ENCODE data around the gene POT1.
"Not testable (repeated sequence)": the region's sequence is repeated elsewhere in the genome, so short reads cannot be mapped to it uniquely, and the experiment has no call there.

Gene POT1, protein sequence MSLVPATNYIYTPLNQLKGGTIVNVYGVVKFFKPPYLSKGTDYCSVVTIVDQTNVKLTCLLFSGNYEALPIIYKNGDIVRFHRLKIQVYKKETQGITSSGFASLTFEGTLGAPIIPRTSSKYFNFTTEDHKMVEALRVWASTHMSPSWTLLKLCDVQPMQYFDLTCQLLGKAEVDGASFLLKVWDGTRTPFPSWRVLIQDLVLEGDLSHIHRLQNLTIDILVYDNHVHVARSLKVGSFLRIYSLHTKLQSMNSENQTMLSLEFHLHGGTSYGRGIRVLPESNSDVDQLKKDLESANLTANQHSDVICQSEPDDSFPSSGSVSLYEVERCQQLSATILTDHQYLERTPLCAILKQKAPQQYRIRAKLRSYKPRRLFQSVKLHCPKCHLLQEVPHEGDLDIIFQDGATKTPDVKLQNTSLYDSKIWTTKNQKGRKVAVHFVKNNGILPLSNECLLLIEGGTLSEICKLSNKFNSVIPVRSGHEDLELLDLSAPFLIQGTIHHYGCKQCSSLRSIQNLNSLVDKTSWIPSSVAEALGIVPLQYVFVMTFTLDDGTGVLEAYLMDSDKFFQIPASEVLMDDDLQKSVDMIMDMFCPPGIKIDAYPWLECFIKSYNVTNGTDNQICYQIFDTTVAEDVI

GRCh38 chr7:124929467-124930172 is at the start of gene POT1:
TSS of gene POT1 (minus strand) at chr7:124929825. CDS start at chr7:124897173, 32,652 bp downstream.
- DNase-seq: peak; percentile 99

DNA sequence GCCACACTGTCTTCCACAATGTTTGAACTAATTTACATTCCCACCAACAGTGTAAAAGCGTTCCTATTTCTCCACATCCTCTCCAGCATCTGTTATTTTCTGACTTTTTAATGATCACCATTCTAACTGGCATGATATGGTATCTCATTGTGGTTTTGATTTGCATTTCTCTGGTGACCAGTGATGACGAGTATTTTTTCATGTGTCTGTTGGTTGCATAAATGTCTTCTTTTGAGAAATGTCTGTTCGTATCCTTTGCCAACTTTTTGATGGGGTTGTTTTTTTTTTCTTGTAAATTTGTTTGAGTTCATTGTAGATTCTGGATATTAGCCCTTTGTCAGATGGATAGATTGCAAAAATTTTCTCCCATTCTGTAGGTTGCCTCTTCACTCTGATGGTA is 45.5 kb upstream of the POT1 start:
- not testable (repeated sequence) for DNase-seq

DNA sequence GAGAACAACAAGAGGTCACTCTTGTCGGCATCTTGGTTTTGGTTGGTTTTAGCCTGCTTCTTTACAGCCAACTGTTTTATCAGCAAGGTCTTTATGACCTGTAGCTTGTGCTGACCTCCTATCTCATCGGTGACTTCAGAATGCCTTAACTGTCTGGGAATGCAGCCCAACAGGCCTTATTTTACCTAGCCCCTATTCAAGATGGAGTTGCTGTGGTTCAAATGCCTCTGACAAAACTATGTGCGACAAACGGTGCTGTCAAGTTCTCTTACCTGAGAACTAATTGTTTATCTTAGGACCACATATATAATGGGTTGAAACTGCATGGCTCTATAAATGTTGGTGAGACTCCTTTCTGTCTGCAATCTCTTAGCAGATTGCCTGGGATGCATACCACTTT is 35.9 kb upstream of the POT1 start:
- no peak for DNase-seq

GRCh38 chr7:124959676-124960075 is 30.1 kb upstream of the POT1 start:
- no peak for DNase-seq

GRCh38 chr7:124957952-124958351 is 28.3 kb upstream of the POT1 start:
- not testable (repeated sequence) for DNase-seq

DNA sequence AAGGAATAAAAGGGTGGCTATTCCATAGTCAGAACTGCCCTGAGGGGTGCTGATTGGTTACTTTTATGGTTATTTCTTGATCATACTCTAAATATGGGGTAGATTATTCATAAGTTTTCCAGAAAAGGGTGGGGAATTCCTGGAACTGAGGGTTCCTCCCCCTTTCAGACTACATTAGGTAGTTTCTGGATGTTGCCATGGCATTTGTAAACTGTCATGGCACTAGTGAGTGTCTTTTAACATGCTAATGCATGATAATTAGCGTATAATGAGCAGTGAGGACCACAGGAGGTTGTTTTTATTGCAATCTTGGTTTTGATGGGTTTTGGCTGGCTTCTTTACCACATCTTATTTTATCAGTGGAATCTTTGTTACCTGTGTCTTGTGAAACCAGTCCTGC is 26.5 kb upstream of the POT1 start:
- DNase-seq: no peak

DNA sequence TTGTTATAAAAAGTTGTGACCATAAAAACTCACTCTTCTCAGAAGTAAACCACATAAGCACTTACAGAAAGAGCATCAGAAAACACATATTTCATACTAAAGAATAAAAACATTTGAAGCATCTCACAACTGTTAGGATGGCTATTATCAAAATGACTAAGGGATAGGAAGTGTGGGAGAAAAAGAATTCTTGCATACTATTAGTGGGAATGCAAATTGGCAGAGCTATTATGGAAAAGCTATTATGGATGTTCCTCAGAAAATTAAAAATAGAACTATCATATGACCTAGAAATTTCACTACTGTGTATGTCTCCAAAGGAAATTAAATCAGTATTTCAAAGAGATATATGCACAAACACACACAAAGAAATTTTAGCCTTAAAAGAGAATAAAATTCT is 25.2 kb upstream of the POT1 start:
- no peak for DNase-seq

DNA sequence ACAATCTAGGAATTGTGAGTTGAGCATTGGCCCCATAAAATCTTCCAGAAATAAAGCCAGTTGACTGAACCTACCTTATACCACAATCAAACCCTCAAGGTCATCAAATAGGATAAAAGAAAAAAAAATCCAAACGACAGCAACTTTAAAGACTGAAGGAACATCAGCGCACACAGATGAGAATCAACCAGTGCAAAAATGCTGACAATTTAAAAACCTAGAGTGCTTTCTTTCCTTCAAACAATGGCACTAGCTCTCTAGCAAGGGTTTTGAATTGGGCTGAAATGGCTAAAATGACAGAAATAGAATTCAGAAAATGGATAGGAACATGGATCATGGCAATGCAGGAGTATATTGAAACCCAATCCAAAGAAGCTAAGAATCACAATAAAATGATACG is 16.1 kb upstream of the POT1 start:
- no peak for DNase-seq

- no peak for DNase-seq
Observed at GRCh38 chr7:124943472-124943871, 13.8 kb upstream of the POT1 start.

GRCh38 chr7:124942399-124942798 is 12.8 kb upstream of the POT1 start:
- DNase-seq: no peak

DNA sequence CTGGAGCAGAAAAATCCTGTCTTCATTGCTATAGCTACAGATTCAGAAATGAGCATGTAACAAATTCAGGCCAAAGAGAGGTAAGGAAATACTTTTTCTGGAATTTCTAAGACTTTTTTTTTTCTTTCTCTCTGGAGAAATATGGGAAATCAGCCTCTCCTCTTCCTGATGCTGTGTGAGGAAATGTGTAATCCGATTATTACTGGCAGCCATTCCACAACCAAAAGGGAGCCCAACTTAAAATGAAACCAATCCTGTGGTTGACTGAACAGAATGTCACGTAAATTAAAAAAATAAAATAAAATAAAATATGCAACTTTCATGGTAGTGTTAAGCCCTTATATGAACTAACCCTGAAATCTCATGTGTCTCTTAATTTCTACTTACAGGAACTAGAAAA is 10.7 kb upstream of the POT1 start:
- DNase-seq: no peak

DNA sequence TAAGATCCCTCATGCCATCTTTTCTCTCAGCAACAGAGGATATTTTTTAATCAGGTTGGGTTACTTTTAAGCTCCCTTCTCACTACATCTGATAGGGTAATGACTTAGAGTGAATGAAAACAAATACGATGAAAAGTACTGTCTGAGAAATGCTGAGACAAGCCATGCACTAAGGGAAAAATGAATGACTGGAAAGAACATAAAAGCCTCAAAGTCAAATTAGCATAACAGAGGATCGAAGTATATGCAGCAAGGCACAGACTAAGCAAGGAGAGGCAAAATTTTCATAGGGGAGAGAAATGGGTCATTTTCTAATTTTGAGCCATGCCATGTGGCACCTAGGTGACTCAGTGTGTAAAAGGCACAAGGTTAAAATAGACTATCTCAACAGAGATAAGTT is 8.5 kb upstream of the POT1 start:
- DNase-seq: no peak

- DNase-seq: no peak
Observed at GRCh38 chr7:124937076-124937475, 7.5 kb upstream of the POT1 start.

- DNase-seq: no peak
Observed at GRCh38 chr7:124934841-124935240, 5.2 kb upstream of the POT1 start.

- no peak for DNase-seq
Observed at GRCh38 chr7:124930655-124931597, 1.3 kb upstream of the POT1 start.

DNA sequence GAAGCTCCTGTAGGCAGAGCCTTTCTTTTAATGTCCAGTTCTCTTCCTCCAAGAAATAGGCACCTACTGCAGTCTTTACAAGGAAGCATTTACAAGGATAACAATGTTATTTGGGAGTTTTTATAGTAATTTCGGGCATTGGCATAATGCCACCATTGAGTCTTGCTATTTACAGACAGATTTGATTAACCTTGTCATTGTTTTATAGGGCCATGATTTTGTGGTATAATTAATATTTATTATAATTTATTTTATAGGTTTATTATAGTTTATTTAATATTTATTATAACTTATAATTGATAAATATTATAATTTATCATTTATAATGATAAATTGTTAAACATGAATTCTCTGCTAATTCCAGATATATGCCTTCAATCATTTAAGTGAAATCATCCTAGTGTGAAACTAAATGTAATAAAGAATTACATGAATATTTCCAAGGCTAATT is 573 bp upstream of the POT1 start:
- DNase-seq: no peak

DNA sequence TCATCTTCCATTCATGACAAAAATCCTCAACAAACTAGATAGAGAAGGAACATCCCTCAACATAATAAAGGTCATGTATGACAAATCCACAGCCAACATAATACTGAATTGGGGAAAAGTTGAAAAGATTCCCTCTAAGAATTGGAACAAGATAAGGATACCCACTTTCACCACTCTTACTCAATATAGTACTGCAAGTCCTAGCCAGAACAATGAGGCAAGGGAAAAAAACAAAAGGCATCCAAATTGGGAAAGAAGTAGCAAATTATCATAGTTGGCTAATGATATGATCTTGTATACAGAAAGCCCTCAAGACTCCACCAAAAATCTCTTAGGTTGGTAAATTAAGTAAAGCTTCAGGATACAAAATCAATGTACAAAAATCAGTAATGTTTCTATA is 4.7 kb downstream of the POT1 start:
- DNase-seq: no peak

- no peak for DNase-seq
Observed at GRCh38 chr7:124922200-124922599, 7.4 kb downstream of the POT1 start.

- no peak for DNase-seq
Observed at GRCh38 chr7:124919841-124920240, 9.8 kb downstream of the POT1 start.

- DNase-seq: no peak
Observed at GRCh38 chr7:124918662-124919061, 11.0 kb downstream of the POT1 start.

DNA sequence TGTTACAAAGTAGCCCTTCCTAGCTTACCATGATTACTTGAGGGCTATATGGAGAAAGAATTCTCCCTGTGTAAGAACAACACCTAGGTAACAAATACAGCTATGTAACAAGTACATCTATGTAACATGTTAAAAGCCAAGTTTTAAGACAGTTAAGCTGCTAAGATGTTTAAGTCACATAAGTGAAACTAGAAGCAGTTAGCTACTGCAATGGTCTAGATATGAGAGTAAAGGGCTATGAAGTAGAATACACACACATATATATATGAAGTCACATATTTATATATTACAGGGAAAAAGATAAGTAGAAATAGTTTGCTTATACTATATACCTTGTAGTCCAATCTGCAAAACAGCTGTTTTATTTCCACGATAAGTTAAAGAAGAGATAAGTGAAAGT is 14.4 kb downstream of the POT1 start:
- DNase-seq: no peak

DNA sequence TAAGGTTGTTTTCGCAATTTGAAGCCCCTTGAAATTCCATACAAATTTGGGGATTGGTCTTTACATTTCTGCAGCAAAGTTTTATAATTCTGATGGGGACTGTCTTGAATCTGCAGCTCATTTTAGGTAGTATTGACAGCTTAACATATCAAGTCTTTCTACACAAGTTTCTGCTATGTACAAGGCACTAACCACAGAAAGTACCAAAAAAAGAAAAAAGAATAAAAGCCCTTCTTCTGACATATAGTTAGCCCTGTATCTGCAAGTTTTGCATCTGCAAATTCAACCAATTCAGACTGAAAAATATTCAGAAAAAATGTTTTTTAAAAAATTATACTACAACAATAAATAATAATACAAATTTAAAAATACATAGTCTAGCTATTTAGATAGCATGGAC is 15.3 kb downstream of the POT1 start:
- no peak for DNase-seq

GRCh38 chr7:124912972-124913371 is 16.7 kb downstream of the POT1 start:
- no peak for DNase-seq

Measured in midbrain (tissue), 1 donor.